Common myeloid progenitor, CD34-positive (primary cell): ENCODE measurements around the gene SCNN1A.

ENCODE experiments used
- CTCF ChIA-PET: fragments of 350-600 bp; sonication (Branson Sonifier 250); formaldehyde crosslinking; loops from one replicate; lab custom pipeline; 2021; ENCODE audit warnings: antibody characterized with exemption; lab: Charles Lee
- POLR2A ChIA-PET: fragments of 350-600 bp; sonication (Branson Sonifier 250); formaldehyde crosslinking; loops from one replicate; lab custom pipeline; 2021; ENCODE audit warnings: antibody characterized with exemption; lab: Charles Lee
- DNase-seq, 3 donors: peaks; one replicate each; pipeline versions ENCODE4 v3.0.0 to v3.0.0-alpha.2; 2013
- H3K27ac ChIP-seq, 2 experiments: 1 replicate in 1 of 2; 2 replicates in 1 of 2; pipeline ENCODE4 v1.7.0; 2013; ENCODE audit warnings: inconsistent platforms in 2 of 2, low read length in 2 of 2, mild to moderate bottlenecking in 2 of 2, low read depth in 1 of 2, moderate library complexity in 1 of 2; ENCODE audit not compliant: severe bottlenecking in 2 of 2, insufficient read depth in 1 of 2, poor library complexity in 1 of 2
- H3K27me3 ChIP-seq, 5 experiments: replicated peaks in 2 of 5; 1 replicate in 3 of 5; 2 replicates in 2 of 5; pipeline versions ENCODE4 v1.6.1 to v1.7.0; 2013; ENCODE audit warnings: low read length in 4 of 5, mild to moderate bottlenecking in 2 of 5, moderate library complexity in 2 of 5, inconsistent platforms in 1 of 5; ENCODE audit not compliant: insufficient read depth in 5 of 5, control insufficient read depth in 4 of 5
- H3K36me3 ChIP-seq, 4 experiments: 1 replicate in 2 of 4; 2 replicates in 2 of 4; pipeline versions ENCODE4 v1.6.1 to v1.7.0; 2013; ENCODE audit warnings: low read length in 3 of 4, control low read depth in 1 of 4, mild to moderate bottlenecking in 1 of 4; ENCODE audit not compliant: control insufficient read depth in 4 of 4, insufficient read depth in 4 of 4
- H3K4me1 ChIP-seq, 4 experiments: 1 replicate in 3 of 4; 2 replicates in 1 of 4; pipeline versions ENCODE4 v1.6.1 to v1.7.1; 2013; ENCODE audit warnings: low read length in 3 of 4, mild to moderate bottlenecking in 3 of 4, control low read depth in 1 of 4, inconsistent platforms in 1 of 4, moderate library complexity in 1 of 4; ENCODE audit not compliant: control insufficient read depth in 4 of 4, insufficient read depth in 4 of 4; ENCODE audit errors: control extremely low read depth in 1 of 4
- H3K4me3 ChIP-seq, 7 experiments: 1 replicate in 4 of 7; 2 replicates in 3 of 7; pipeline versions ENCODE4 v1.5.1 to v1.7.0; 2013; ENCODE audit warnings: mild to moderate bottlenecking in 7 of 7, low read length in 6 of 7, moderate library complexity in 6 of 7, inconsistent platforms in 2 of 7, low read depth in 2 of 7, control low read depth in 1 of 7; ENCODE audit not compliant: insufficient read depth in 4 of 7, control insufficient read depth in 1 of 7; ENCODE audit errors: extremely low read depth in 1 of 7
- H3K9me3 ChIP-seq, 5 experiments: 1 replicate in 4 of 5; 2 replicates in 1 of 5; pipeline versions ENCODE4 v1.6.1 to v1.7.1; 2013; ENCODE audit warnings: low read length in 4 of 5, mild to moderate bottlenecking in 2 of 5, inconsistent platforms in 1 of 5, low read depth in 1 of 5, moderate library complexity in 1 of 5; ENCODE audit not compliant: control insufficient read depth in 4 of 5, insufficient read depth in 2 of 5; ENCODE audit errors: control extremely low read depth in 1 of 5
- WGBS: methylation state at CpG from one replicate; pipeline ENCODE4 v1.1.5; 2013; ENCODE audit not compliant: insufficient coverage; 5-methylcytosine and 5-hydroxymethylcytosine counted together

Gene SCNN1A

DNA sequence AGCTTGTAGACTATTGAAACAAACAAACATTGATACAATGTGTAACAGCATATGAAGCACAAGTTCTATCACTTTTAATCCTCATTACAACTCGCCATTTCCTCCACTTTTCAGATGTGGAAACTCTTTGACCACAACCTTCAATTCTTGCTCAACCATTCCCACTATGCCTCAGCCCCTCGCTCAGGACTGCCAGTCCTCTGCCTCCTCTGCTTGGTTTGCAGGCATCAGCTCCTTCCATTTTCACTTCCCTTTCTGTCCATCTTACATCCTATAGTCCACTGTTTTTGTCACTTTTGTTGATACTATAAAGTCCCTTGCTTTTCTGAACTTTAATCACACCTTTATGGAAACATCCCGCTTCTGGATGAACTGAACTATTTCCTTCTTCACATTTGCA, 41.2 kb upstream of the SCNN1A start:
- peaks cover 0 to 7% (median 3%) of the 10 kb centered on the region in 4 experiments for H3K4me1 ChIP-seq
- H3K4me3 ChIP-seq = no peak overlapping the region
- no peak overlapping the region for H3K27ac ChIP-seq
- ChIA-PET POLR2A (no interaction called here), CTCF (interaction anchor here (0.6 to 2.5 kb wide), 5 partner anchors 49 to 121 kb away, joined by 3 to 9 read pairs (median 5); no protein-coding TSS in a partner anchor)
- no peak for DNase-seq
- no peaks in the 10 kb centered on the region for H3K36me3 ChIP-seq
- WGBS = 63% methylated on average over 3 of the region's 3 CpGs
- no peaks in the 10 kb centered on the region for H3K27me3 ChIP-seq
- no peaks in the 10 kb centered on the region for H3K9me3 ChIP-seq

DNA sequence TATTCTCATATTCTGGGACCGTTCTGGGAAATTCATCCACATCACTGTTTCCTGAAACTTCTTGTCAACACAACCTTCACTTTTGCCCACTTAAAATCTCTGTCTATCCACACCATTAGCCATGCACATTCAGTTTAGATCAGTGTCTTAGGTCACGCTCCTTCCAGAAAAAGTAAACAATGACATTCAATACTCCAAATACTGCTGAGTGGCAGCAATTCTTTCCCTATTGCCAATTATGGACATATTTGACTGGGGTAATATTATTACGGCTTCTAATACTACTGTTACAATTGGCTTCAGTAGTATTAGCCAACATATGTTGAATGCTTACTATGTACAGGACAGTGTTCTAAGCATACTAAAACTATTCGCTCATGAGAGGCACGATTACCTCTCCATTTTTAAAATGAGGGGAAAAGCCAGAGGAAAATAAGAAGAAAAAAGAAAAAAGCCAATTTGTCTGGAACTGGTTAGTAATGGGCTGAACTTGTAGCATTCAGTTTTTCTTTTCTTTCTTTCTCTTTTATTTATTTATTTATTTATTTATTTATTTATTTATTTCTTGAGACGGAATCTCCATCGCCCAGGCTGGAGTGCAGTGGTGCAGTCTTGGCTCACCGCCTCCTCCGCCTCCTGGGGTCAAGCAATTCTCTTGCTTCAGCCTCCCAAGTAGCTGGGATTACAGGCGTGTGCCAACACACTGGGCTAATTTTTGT, 32.0 kb upstream of the SCNN1A start:
- no peak overlapping the region for H3K27ac ChIP-seq
- 97% methylated on average over 3 of the region's 10 CpGs for WGBS
- H3K27me3 ChIP-seq = no peaks in the 10 kb centered on the region
- no peaks in the 10 kb centered on the region for H3K4me1 ChIP-seq
- ChIA-PET CTCF (no interaction called here), POLR2A (interaction anchor here (0.6 kb wide), 1 partner anchor 24 kb away, joined by 3 read pairs; the partner anchor contains the start of gene LTBR)
- DNase-seq = no peak
- no peaks in the 10 kb centered on the region for H3K36me3 ChIP-seq
- H3K9me3 ChIP-seq = no peaks in the 10 kb centered on the region
- no peak overlapping the region for H3K4me3 ChIP-seq

DNA sequence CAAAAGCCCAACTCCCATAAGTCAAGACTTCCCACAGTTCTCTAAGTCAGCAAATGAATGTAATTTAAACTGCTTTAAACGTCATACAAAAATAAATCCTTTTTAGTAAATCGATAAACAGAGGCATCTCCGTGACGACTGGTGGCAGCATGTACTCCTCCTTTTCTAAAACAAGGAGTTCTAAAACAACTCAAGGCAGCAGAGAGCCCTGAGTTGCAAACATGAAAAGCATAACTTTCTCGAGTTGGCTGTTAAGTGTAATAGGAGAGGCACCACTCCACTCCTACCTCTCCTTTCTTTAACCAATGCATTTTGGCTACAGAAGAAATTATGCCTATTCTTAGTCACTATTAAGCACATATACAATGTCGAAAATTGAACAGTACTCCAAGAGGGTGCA, 30.6 kb upstream of the SCNN1A start:
- no peak overlapping the region for H3K4me3 ChIP-seq
- no peak for DNase-seq
- no peak overlapping the region for H3K27ac ChIP-seq
- POLR2A ChIA-PET = no interaction called here
- 100% methylated on average over 5 of the region's 6 CpGs for WGBS
- H3K36me3 ChIP-seq = no peaks in the 10 kb centered on the region
- CTCF ChIA-PET = no interaction called here
- H3K9me3 ChIP-seq = no peaks in the 10 kb centered on the region
- no peaks in the 10 kb centered on the region for H3K4me1 ChIP-seq
- no peaks in the 10 kb centered on the region for H3K27me3 ChIP-seq

DNA sequence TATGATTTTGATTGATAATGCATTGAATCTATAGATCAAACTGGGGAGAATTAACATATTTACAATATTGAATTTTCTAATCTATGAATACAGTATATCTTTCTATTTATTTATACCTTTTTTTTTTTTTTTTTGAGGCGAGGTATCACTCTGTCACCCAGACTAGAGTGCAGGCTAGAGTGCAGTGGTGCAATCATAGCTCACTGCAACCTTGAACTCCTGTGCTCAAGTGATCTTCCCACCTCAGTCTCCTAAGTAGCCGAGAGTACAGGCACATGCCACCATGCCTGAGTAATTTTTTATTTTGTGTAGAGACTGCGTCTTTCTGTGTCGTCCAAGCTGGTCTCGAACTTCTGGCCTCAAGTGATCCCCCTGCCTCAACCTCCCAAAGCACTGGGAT, 29.0 kb upstream of the SCNN1A start:
- H3K36me3 ChIP-seq = no peaks in the 10 kb centered on the region
- H3K9me3 ChIP-seq = no peaks in the 10 kb centered on the region
- no peaks in the 10 kb centered on the region for H3K4me1 ChIP-seq
- no CpG with 5 or more reads among the region's 5 CpGs for WGBS
- no peak for DNase-seq
- H3K27me3 ChIP-seq = no peaks in the 10 kb centered on the region
- ChIA-PET CTCF (interaction anchor here (1.3 kb wide), 1 partner anchor 78 kb away, joined by 3 read pairs; no protein-coding TSS in a partner anchor), POLR2A (interaction anchor here (0.7 kb wide), 1 partner anchor 32 kb away, joined by 3 read pairs; no protein-coding TSS in a partner anchor)
- H3K27ac ChIP-seq = no peak overlapping the region
- no peak overlapping the region for H3K4me3 ChIP-seq

DNA sequence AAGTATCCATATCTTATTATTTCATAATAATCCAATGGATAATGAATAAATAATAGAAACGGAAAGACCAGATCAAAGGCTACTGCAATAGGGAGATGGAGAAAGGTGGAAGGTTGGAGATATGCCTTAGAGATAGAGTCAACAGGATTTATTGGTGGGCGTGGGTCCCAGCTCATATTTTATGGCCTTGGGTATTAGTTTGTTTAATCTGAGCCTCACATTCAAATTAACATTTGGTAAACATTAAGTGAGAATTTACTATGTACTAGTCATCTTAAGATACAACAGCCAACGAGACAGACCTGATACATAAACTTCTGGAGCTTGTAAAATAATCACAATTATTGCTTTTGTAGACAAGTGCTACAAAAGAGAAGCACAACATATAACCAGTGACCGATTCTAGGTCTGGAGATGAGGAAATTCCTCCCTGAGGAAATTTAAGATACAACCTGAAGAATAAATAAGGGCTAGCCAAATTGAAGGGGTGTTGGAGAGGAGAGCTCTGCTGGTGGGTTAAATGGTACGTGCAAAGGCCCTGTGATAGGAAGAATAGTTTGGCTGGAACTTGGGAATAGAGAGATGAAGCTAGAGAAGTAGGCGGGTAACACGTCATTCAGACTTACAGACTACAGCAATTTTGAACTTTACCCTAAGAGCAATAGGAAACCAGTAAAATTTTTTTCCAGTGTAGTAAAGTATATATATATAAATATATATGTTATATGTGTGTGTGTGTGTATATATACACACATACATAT, 24.7 kb upstream of the SCNN1A start:
- no peaks in the 10 kb centered on the region for H3K27me3 ChIP-seq
- CTCF ChIA-PET = interaction anchor here (0.9 to 1.0 kb wide), 3 partner anchors 18 to 146 kb away, joined by 3 read pairs; no protein-coding TSS in a partner anchor
- WGBS = no CpG with 5 or more reads among the region's 7 CpGs
- H3K4me3 ChIP-seq = no peak overlapping the region
- H3K4me1 ChIP-seq = no peaks in the 10 kb centered on the region
- no peak for DNase-seq
- no peak overlapping the region for H3K27ac ChIP-seq
- POLR2A ChIA-PET = no interaction called here
- H3K9me3 ChIP-seq = no peaks in the 10 kb centered on the region
- peaks cover 0 to 3% (median 0%) of the 10 kb centered on the region in 4 experiments for H3K36me3 ChIP-seq

DNA sequence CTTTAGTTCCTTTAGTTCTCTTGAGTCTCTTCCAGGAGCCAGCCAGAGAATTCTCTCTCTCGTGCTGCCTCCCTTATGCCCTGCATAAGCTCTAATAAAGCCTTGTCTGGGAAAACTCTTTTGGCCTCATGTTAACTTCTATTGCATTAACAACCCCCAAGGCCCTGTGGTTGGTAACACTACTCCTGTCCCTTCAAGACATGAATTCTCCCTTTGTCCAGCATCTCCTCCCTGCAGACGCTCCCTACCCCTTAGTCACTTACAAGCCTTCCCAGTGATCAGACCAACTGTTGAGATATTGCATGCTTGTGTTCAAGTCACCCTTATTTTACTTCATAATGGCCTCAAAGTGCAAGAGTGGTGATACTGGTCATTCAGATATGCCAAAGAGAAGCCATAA, 20.7 kb upstream of the SCNN1A start:
- ChIA-PET POLR2A (no interaction called here), CTCF (interaction anchor here (1.3 kb wide), 1 partner anchor 69 kb away, joined by 3 read pairs; no protein-coding TSS in a partner anchor)
- Histone ChIP-seq H3K27me3 (no peaks in the 10 kb centered on the region), H3K27ac (no peak overlapping the region), H3K9me3 (no peaks in the 10 kb centered on the region), H3K36me3 (peaks cover 0 to 17% (median 6%) of the 10 kb centered on the region in 4 experiments), H3K4me1 (peaks cover 0 to 4% (median 2%) of the 10 kb centered on the region in 4 experiments), H3K4me3 (no peak overlapping the region)
- no peak for DNase-seq
- WGBS = 100% methylated on average over 2 of the region's 2 CpGs
